Testis (tissue), 3 donors: ENCODE measurements around the gene RGS3. TPM values are rescaled to one million over a fixed set of nuclear protein-coding genes. Genes with fewer than 3 reads are reported as not detected.
A peak's percentile ranks its signal among the peaks of the same experiment; 100 is the strongest.

ENCODE experiments used
- DNase-seq: peaks from one replicate; pipeline ENCODE4 v3.0.0-alpha.2; 2019
- H3K27ac ChIP-seq, 2 donors: fragments of 200-600 bp; sonication (generic); one replicate each; pipeline ENCODE4 v1.5.1; 2019
- H3K27me3 ChIP-seq: fragments of 200-600 bp; sonication (generic); one replicate; pipeline ENCODE4 v1.5.1; 2019
- H3K36me3 ChIP-seq: fragments of 200-600 bp; sonication (generic); one replicate; pipeline ENCODE4 v1.5.1; 2017; ENCODE audit warnings: low read depth; ENCODE audit errors: missing control alignments
- H3K4me1 ChIP-seq: fragments of 200-600 bp; sonication (generic); one replicate; pipeline ENCODE4 v1.5.1; 2019
- H3K4me3 ChIP-seq, 2 donors: fragments of 200-600 bp; sonication (generic); one replicate each; pipeline ENCODE4 v1.5.1; 2017 to 2019
- H3K9me3 ChIP-seq: fragments of 200-600 bp; sonication (generic); one replicate; pipeline ENCODE4 v1.5.1; 2017
- CTCF ChIP-seq, 3 experiments: fragments of 450-650 bp in 2 of 3; fragments of 200-600 bp in 1 of 3; sonication (generic) in 1 of 3; IDR thresholded peaks; one replicate each; pipeline ENCODE4 v1.5.1; 2016 to 2019; ENCODE audit warnings: antibody characterized with exemption in 3 of 3, mild to moderate bottlenecking in 2 of 3, moderate library complexity in 1 of 3
- POLR2A ChIP-seq: fragments of 450-650 bp; IDR thresholded peaks from one replicate; pipeline ENCODE4 v1.6.1; 2017; ENCODE audit warnings: antibody characterized with exemption, mild to moderate bottlenecking, moderate library complexity
- WGBS, 2 donors: methylation state at CpG; one replicate each; pipeline ENCODE4 v1.1.5; 2018; 5-methylcytosine and 5-hydroxymethylcytosine counted together
- intact Hi-C: fragments of 100-400 bp; cut with DNase I; formaldehyde crosslinking; loops from one replicate; pipeline ENCODE4 v1.15.1; 2023; ENCODE audit warnings: low total_unique reads
- polyA plus RNA-seq: library from polyadenylated mRNA; stranded (reverse); fragments of 350-450 nt; fragmentation: Illumina TruSeq; extraction: RNeasy Lipid Tissue Mini Kit (QIAGEN cat#74804); gene quantifications from one replicate; pipeline ENCODE4 v1.2.3, GENCODE V29; 2014; ENCODE audit warnings: low read depth, low replicate concordance; ENCODE audit not compliant: insufficient read depth
- total RNA-seq, 2 donors: library from RNA; depleted of rRNA; stranded (reverse); fragments of >200 nt; gene quantifications; one replicate each; pipeline ENCODE4 v1.2.3, GENCODE V29; 2016

Gene RGS3
- total and polyA plus RNA-seq, 3 donors from 2014 or later: 84.8 to 125 (median 119) TPM

GRCh38 chr9:113468716-113469448, 5.4 kb downstream of the RGS3 start:
- DNase-seq: peak; percentile 36
- Histone ChIP-seq H3K4me3 (no peak overlapping the region), H3K9me3 (no peaks in the 10 kb centered on the region), H3K36me3 (no peaks in the 10 kb centered on the region), H3K27ac (no peak overlapping the region), H3K27me3 (no peaks in the 10 kb centered on the region), H3K4me1 (no peaks in the 10 kb centered on the region)
- WGBS, 2 donors: 68 to 82% methylated on average over 6 of the region's 6 CpGs
- TF ChIP-seq CTCF (IDR thresholded peaks at IDR 0.05): no peak
- no peak for TF ChIP-seq POLR2A
- intact Hi-C loops: no loop called here

GRCh38 chr9:113471143-113471542, 7.6 kb downstream of the RGS3 start:
- no peaks in the 10 kb centered on the region for H3K36me3 ChIP-seq
- no peak overlapping the region for H3K4me3 ChIP-seq
- intact Hi-C loops: no loop called here
- H3K4me1 ChIP-seq: no peaks in the 10 kb centered on the region
- 71 to 82% methylated on average over 1 of the region's 1 CpG for WGBS, 2 donors
- no peaks in the 10 kb centered on the region for H3K27me3 ChIP-seq
- DNase-seq: no peak
- no peaks in the 10 kb centered on the region for H3K9me3 ChIP-seq
- no peak overlapping the region for H3K27ac ChIP-seq
- TF ChIP-seq POLR2A (no peak), CTCF (IDR thresholded peaks at IDR 0.05) (no peak)

- H3K9me3 ChIP-seq: no peaks in the 10 kb centered on the region
- H3K4me3 ChIP-seq: no peak overlapping the region
- H3K27me3 ChIP-seq: no peaks in the 10 kb centered on the region
- H3K36me3 ChIP-seq: no peaks in the 10 kb centered on the region
- H3K27ac ChIP-seq: no peak overlapping the region
- H3K4me1 ChIP-seq: no peaks in the 10 kb centered on the region
- TF ChIP-seq CTCF (IDR thresholded peaks at IDR 0.05): no peak
- no peak for TF ChIP-seq POLR2A
- WGBS, 2 donors: 94 to 96% methylated on average over 6 of the region's 6 CpGs
- DNase-seq: peak; percentile 4
- intact Hi-C loops: no loop called here
These were observed 8.0 kb downstream of the RGS3 start for GRCh38 chr9:113471566-113471965.

- H3K36me3 ChIP-seq: no peaks in the 10 kb centered on the region
- WGBS, 2 donors: 96 to 97% methylated on average over 5 of the region's 5 CpGs
- TF ChIP-seq POLR2A: no peak
- TF ChIP-seq CTCF (IDR thresholded peaks at IDR 0.05): no peak
- no peaks in the 10 kb centered on the region for H3K27me3 ChIP-seq
- H3K4me1 ChIP-seq: no peaks in the 10 kb centered on the region
- no peak overlapping the region for H3K4me3 ChIP-seq
- no peak for DNase-seq
- intact Hi-C loops: no loop called here
- no peak overlapping the region for H3K27ac ChIP-seq
- H3K9me3 ChIP-seq: no peaks in the 10 kb centered on the region
These were observed 8.7 kb downstream of the RGS3 start for GRCh38 chr9:113472199-113472598.
